HK-2 (cell line): ENCODE measurements around the gene PSMB3.
A peak's percentile ranks its signal among the peaks of the same experiment; 100 is the strongest.
"Not testable (repeated sequence)": the region's sequence is repeated elsewhere in the genome, so short reads cannot be mapped to it uniquely, and the experiment has no call there.

ENCODE experiments used
- DNase-seq: peaks from one replicate; pipeline ENCODE4 v3.0.0-alpha.2; 2018; ENCODE audit not compliant: unreplicated experiment

The PSMB3 gene

DNA sequence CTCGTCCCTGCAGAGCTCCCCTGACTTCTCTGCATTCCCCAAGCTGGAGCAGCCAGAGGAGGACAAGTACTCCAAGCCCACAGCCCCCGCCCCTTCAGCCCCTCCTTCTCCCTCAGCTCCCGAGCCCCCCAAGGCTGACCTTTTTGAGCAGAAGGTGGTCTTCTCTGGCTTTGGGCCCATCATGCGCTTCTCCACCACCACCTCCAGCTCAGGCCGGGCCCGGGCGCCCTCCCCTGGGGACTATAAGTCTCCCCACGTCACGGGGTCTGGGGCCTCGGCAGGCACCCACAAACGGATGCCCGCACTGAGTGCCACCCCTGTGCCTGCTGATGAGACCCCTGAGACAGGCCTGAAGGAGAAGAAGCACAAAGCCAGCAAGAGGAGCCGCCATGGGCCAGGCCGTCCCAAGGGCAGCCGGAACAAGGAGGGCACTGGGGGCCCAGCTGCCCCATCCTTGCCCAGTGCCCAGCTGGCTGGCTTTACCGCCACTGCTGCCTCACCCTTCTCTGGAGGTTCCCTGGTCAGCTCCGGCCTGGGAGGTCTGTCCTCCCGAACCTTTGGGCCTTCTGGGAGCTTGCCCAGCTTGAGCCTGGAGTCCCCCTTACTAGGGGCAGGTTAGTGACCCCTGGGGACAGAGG is 36.1 kb upstream of the PSMB3 start:
- DNase-seq: no peak

DNA sequence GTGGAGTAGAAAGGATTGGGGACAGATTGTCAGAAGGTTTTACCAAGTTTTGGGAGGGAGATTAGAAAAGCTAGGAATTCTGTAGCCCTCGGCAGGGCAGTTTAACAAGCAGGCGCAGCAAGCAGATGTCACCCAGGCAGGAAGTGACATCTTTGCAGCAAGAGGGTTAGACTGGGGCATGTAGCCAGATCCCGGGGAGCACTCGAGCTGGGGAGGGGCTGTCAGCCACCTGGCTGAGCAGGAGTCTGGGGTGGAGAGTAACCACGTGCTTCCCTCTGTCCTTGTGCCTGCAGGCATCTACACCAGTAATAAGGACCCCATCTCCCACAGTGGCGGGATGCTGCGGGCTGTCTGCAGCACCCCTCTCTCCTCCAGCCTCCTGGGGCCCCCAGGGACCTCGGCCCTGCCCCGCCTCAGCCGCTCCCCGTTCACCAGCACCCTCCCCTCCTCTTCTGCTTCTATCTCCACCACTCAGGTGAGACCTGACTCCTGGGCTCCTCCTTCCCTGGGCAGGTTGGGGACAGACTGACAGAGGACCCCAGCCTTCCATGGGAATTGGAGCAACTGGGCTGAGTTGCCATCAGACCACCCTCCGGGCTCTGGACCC is 35.3 kb upstream of the PSMB3 start:
- DNase-seq: no peak

DNA sequence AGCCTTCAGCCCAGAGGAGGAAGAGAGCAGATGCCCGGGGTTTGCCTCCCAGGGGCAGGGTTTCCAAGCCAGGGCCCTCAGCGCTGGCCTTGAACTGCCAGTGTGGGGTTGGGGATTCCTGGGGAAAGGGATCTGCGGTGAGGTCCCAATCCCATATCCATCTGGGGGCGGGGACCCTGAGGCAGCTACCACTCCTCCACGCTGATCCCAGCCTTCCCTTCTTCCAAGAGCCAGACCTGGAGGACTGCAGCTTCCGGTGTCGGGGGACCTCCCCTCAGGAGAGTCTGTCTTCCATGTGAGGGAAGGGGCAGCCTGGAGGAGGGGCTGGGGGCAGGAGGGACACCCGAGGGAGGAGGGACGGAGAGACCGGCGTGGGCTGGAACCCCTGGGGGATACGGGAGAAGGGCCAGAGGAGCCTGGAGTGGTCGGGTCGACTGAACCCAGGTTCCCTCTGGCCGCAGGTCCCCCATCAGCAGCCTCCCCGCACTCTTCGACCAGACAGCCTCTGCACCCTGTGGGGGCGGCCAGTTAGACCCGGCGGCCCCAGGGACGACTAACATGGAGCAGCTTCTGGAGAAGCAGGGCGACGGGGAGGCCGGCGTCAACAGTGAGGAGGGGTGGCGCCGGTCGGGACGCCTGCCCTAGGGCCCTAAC is 33.1 kb upstream of the PSMB3 start:
- DNase-seq: no peak

DNA sequence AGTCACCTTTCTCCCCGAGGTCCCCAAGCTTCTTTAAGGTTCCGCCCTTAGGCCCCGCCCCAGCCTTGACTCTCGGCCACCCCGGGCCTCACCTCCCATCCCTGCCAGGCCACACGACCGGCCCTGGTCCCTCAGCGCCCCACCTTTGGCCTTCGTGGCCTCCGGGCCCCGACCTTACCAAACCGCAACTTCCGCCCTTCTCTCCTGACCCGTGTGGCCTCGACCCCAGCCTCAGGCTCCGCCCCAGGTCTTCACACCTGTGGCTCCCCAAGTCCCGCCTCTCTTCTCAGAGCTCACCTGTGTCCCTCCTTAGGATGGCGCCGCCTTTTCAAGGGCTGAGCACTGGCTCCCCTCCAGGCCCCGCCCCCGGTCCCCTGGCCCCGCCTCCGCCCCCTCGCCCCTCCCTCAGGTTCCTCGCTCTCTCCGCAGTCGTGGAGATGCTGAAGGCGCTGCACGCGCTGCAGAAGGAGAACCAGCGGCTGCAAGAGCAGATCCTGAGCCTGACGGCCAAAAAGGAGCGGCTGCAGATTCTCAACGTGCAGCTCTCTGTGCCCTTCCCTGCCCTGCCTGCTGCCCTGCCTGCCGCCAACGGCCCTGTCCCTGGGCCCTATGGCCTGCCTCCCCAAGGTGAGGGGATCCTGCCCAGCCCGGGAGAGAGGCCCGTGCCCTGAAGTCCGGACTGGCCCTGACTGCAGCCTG is 32.4 kb upstream of the PSMB3 start:
- no peak for DNase-seq

DNA sequence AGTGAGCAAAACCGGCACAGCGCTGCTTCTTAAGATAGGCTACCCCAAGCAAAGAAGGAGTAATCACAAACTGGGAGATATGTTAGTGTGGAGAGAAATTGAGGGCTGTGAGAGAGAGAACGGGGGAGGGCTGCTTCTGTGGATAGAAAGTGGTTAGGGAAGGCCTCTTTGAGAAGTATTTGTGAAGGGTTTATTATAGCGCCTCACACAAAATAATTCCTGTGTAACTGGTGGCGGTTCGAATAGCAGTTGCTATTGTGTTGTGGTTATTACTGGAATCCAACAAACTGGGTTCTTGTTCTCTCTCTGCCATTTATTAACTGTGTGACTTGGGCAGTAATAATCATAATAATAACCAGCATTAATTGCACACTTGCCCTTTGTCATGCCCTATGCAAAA is 31.6 kb upstream of the PSMB3 start:
- no peak for DNase-seq

DNA sequence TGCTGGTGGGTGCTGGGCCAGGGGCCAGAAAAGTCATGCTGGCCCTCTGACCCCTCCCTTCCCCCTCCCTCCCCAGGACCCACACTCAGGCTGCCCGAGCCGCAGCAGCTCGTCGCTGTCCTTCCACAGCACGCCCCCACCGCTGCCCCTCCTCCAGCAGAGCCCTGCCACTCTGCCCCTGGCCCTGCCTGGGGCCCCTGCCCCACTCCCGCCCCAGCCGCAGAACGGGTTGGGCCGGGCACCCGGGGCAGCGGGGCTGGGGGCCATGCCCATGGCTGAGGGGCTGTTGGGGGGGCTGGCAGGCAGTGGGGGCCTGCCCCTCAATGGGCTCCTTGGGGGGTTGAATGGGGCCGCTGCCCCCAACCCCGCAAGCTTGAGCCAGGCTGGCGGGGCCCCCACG is 30.7 kb upstream of the PSMB3 start:
- DNase-seq: no peak

GRCh38 chr17:38724337-38724988 is 28.1 kb upstream of the PSMB3 start:
- DNase-seq: no peak

DNA sequence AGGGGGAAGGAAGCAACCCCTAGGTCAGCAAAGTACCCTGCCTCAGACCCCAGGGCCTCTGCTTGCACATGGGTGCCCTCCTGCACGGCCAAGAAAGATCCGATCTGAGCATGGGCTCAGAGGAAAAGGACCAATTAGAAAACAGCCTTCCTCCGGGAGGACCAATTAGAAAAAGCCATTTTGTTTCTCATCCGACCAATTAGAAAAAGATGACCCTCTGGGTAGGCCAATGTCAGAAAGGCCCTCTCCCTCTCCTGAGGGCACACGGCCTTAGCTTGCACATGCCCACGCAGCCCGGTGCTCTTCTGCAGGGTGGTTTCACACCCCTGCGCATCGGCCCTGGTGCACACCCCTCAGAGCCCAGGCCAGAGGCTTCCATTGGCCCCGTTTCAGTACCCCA is 27.5 kb upstream of the PSMB3 start:
- no peak for DNase-seq

- DNase-seq: not testable (repeated sequence)
These were observed 26.4 kb upstream of the PSMB3 start for GRCh38 chr17:38726145-38726544.

GRCh38 chr17:38727736-38728135 is 24.8 kb upstream of the PSMB3 start:
- no peak for DNase-seq

DNA sequence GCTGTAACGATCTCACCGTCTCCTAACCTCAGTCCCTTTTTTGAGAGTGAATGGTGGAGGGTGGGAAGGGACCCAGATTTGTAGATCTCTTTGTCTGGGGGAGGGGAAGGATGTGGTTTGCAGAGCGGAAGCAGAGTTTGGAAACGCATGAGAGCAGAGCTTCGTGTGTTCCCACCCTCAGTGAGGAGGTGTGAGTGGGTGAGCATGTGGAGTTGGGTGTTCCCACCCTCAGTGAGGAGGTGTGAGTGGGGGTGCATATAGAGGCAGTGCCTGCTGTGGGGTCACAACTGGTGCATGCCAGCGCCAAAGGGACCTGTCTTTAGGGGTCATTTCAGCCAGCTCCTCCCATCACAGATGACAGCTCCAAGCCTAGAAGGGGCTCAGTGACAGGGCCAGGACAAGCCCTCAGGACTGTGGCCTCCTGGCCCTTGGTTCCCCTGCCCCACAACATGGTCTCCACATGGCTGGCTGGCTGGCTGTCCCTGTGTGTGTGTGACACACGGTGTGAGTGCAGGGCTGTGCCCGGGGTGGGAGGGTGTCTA is 24.2 kb upstream of the PSMB3 start:
- DNase-seq: no peak

- DNase-seq: no peak
These were observed 23.1 kb upstream of the PSMB3 start for GRCh38 chr17:38729368-38729885.

- DNase-seq: peak; percentile 83
These were observed 22.5 kb upstream of the PSMB3 start, which contains the start of gene CISD3 for GRCh38 chr17:38729886-38730525. CISD3 (plus strand) TSS chr17:38730341; CDS start chr17:38730359, 18 bp downstream.

DNA sequence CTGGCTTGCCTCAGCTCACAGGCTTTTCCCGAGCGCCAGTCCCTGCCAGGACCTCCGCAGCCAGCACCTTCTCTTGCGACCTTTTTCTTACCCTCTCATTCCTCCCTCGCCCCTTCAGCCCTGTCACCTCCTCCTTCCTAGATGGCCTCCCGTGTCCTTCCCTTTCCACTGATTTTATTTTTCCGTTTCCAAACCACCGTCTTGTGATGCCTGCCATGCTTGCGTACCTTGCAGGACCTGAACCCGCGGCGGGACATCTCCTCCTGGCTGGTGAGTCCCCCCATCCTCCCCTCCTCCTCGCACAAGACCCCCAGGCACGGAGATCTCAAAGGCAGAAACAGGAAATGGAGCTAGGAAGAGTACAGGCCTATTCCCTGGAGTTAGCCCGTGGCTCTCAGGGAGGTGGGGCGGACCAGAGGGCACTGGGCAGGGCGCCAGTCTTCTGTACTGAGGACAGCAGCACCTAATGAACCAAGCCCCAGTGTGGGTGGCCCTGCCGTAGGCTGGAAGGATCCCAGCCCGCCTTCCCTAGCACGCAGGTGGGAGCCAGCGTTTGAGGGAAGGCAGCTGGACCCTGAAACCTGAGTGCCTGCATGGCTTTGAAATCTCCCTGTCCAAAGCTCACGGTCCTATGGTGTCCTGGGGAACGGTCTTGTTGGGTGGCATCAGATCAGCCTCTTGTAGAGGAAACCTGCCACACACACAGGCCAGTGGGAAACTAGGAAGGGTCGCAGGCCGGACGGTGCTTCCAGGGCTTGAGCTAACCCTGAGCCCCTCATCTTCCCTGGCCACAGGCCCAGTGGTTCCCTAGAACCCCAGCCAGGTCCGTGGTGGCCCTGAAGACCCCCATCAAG is 21.8 kb upstream of the PSMB3 start:
- DNase-seq: peak; percentile 81

DNA sequence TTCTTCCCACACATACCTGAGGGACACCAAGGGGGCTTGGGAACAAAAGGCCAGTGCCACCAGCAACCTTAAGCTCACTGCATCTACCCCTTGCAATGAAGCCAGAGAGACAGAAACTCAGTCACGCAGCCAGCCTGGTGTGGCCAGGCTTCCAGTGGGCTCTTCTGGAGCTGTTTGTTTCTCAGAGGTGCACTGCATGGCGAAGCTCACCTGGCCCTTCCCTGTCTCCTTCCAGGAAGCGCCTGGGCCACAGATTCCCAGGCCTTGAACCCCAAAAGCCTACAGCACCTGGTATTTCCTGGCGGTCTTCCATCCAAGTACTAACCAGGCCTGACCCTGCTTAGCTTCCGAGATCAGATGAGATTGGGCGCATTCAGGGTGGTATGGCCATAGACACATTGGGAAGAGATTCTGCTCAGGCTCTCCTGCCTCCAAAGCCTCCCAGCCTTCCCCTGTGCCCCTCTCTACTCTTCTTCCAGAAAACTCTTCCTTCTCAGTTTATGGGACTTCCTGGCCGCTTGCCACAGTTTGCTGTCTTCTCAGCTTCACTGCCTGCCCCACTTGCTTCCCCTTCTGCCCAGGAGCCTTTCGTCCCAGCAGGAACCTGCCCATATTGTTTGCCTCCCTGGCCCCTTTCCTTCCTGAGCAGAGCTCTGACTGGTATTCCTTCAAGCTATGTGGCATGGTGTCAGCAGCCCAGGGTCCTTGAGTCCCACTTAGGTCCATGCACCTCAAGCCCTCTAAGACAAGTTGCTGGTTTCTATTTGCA is 20.8 kb upstream of the PSMB3 start:
- no peak for DNase-seq

DNA sequence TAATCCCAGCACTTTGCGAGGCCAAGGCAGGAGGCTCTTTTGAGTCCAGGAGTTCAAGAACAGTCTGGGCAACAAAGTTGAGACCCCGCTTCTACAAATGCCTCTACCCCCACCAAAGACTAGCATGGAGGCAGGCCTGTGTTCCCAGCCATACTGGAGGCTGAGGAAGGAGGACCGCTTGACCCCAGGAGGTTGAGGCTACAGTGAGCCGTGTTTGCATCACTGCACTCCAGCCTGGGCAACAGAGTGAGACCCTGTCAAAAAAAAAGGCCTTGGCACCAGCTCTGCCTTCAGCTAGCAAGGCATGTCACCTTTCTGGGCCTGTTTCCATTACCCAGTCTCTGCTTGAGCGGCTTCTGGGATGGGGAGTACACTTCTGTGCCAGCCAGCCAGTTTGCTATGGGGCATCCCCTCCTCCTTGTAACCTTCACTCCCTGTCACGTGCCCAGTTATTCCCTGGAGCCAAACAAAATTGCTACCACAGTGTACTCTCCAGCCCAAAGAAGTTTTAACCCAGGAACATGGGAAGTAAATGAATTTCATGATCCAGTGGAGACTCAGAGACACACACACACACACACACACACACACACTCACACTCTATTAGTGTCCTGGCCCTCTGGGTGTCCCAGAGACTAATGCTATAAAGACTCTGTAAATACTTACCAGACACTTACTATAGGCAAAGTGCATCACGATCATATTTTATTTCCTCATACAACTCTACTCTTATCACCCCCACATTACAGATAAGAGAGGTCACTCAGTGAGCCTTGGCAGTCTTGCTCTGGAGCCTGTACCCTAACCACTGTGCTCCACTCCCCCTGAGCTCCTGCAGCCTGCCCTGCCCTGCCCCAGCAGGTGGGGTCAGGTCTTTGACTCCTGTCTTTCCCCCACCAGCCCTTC is 19.9 kb upstream of the PSMB3 start:
- DNase-seq: no peak

- no peak for DNase-seq
These were observed 19.1 kb upstream of the PSMB3 start for GRCh38 chr17:38733282-38733981.
